ENCODE data around the gene TIMM21.

TIMM21 gene, protein sequence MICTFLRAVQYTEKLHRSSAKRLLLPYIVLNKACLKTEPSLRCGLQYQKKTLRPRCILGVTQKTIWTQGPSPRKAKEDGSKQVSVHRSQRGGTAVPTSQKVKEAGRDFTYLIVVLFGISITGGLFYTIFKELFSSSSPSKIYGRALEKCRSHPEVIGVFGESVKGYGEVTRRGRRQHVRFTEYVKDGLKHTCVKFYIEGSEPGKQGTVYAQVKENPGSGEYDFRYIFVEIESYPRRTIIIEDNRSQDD

DNA sequence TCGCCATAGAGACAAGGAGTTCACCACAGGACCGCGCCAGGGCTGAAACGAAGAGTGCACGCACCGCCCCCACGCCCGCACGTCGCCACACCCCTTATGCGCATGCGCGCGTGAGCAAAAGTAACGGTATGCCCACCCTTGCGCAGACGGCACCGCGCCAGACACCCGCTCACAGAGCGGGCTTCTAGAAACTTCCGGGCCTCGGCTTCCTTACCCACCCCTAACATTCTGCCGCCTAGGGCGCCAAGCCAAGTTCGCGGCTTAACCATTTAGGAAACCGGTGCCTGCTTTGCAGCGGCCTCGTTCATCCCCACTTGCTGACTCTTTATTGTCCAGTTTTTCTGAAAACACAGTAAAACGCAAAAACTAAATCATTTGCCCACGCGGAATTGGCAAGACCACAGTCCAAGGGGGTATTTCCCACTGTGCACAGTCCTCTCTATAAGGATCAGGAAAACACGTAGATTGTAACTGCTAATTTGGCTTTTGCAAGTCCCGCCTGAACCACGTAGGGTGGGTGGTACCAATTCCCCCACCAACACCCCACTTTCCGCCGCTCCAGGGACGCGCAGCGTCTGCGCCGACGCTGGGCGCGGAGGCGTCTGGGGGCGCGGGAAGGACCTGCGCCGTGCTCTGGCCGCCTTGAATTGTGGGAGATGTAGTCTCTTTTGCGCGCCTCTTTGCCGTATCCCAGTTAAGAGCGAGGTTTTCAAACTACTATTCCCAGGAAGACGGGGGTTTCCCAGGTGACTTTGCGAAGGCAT lies at the start of gene TIMM21, which contains the start of gene FBXO15:
Gene TIMM21 (plus strand): TSS at position 745 of the 764 bp plus-strand sequence. CDS start 286 bp downstream, outside the sequence.
Gene FBXO15 (minus strand): TSS at position 56 of the 764 bp plus-strand sequence. CDS start 49 bp downstream, at position 7.
- FAIRE-seq = peak; percentile 92

DNA sequence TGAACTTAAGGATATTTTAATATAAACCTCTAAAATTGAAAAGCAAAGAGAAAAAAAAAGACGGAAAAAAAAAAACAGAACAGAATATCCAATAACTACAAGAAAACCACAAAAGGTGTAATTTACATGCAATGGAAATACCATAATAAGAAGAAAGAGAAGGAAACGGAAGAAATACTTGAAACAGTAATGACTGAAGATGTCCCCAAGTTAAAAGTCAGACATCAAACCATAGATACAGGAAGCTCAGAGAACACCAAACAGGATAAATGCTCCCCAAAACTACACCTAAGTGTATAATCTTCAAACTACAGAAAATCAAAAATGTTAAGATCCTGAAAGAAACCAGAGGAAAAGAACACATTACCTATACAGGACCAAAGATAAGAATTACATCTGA lies 39.9 kb upstream of the TIMM21 start:
- no peak for FAIRE-seq

More for the DNA sequence above, at the start of gene TIMM21, which contains the start of gene FBXO15:
- peak; percentile 76 for DNase-seq (ENCODE audit: insufficient read length, low spot score)

DNA sequence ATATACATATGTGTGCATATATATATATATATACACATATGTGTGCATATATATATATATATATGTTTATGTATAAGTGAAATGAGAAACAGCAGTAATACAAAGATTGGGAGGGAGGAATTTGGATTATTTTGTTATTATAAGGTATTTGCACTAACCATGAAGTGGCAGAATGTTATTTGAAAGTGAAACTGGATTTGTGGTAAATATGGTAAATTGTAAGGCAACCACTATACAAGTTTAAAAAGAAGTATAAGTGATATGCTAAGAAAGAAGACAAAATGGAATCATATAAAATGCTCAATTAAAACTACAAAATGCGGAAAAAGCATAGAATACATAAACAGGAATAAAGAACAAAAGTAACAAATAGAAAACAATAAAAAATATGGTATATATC lies 38.2 kb upstream of the TIMM21 start:
- DNase-seq (ENCODE audit: insufficient read length, low spot score) (no peak), FAIRE-seq (no peak)

More for the DNA sequence above, 39.9 kb upstream of the TIMM21 start:
- DNase-seq (ENCODE audit: insufficient read length, low spot score) = no peak

DNA sequence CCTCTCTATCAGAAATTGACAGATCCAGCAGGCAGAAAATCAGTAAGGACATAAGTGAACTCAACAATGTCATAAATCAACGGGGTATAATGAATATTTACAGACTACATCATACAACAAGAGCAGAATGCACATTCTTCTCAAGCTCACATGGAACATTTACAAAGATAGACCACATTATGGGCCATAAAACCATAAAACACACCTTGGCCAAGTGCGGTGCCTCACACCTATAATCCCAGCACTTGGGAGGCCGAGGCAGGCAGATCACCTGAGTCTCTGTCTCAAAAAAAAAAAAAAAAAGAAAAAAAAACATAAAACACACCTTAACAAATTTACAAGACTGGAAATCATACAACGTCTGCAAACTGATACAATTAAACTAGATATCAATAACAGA lies 37.3 kb upstream of the TIMM21 start:
- FAIRE-seq (no peak), DNase-seq (ENCODE audit: insufficient read length, low spot score) (no peak)

DNA sequence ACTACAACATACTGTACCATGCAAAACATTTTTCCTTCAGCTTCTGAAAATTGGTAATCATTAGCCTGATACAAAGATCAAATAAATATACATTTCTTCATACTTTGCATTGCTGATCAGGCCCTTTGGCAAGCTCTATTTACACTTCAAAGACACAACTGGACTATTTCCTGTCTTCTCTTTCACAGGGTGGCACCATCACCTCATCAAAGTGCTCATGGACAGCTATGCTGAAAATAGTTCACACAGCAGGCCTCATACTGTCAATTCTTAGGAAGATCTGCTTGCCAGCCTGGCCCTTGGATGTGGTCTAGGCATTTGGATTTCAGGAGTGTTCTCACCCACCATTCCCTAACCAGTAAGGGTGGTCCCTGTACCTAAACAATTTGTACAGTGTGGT lies 34.6 kb upstream of the TIMM21 start:
- no peak for FAIRE-seq

DNA sequence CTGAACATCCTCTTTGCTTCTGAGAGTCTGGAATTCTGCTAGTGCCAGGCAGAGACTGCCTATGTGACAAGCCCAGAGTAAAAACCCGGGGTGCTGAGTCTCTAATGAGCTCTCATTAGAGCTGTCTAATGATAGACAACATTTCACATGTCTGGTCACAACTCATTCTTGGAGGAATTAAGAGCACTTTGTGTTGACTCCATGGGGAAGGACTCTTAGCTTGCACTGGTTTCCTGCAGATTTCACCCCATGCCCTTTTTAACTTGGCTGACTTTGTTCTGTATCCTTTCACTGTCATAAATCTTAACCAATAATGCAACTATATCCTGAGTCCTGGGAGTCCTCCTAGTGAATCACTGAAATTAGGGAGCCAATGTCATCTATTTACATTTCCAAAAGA lies 34.2 kb upstream of the TIMM21 start:
- FAIRE-seq (no peak), DNase-seq (ENCODE audit: insufficient read length, low spot score) (no peak)

More for the DNA sequence above, 34.6 kb upstream of the TIMM21 start:
- no peak for DNase-seq (ENCODE audit: insufficient read length, low spot score)

DNA sequence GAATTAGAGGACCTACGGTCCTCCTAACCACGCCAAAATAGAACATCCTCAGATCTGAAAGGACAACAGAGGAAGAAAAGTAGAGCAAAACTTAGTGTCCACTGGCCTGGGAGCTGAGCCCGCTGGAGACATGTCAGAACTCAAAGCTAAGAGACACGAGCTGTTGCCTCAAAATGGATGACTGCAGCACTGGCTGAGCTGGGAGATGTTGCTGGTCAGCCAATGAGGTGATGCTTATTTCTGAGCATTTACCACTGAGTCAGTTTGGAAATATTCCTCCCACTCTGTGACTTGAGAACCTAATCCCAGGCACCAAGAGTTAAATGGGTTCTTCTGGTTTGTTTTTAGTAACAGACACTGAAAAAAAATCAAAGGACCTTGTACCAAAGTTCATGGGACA lies 33.3 kb upstream of the TIMM21 start:
- DNase-seq (ENCODE audit: insufficient read length, low spot score) (no peak), FAIRE-seq (no peak)

DNA sequence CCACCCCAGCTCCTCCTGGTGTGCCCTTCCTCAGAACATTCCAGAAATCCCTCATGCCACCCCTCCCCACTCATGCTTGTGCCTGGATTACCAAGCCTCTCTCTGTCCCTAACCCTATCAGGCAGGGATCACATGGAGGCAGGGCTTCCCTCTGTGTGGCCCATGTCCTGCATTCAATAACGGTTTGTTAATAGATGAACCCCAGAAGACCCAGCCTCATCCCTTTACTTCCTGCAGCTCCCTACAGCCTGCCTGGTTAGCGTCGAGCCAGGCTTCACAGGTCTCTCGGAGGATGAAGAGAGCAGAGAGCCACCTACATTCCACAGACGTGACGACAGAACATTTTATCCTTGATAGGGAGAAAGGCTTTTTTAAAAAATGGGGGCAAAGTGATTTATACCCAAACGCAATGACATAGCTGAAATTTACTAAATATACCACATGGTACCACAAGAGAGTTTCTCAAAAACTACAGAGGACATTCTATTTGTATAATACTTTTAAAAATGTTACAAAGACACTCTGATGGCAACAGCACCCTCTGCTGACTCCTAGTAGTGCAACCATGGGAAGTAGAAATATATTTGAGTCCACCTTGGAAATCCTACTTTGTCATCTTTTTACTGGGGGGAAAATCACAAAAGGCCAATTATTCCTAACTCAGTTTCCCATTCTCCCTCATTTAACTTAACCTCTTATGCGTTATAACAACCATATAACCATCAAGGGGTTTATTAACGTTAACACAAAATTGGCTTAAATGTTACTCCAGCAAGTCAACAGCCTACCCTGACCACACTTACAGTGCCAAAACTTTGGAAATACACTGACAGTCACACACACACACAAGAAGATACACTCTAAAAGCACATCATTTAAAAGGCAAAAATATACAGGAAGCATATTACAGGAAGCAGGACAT lies 31.4 kb upstream of the TIMM21 start:
- no peak for FAIRE-seq
- DNase-seq (ENCODE audit: insufficient read length, low spot score) = no peak

DNA sequence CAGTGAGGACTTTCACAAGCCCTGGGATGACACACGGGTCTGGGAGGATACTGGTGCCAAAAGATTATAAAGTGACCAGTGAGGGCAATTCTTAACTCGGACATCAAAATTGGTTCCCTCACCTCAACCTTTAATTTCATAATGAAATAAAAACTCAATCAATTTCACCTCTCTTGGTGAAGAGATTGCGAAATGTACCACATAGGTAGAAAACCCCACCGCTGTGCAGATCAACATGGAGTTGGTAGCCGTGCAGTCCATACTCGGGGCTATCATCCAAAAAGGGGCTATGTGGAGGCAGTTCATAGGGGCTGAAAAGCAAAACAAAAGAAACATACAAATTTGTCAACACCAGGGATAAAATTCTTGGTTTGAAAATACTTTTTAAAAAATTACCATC lies 25.1 kb upstream of the TIMM21 start:
- no peak for FAIRE-seq
- no peak for DNase-seq (ENCODE audit: insufficient read length, low spot score)

DNA sequence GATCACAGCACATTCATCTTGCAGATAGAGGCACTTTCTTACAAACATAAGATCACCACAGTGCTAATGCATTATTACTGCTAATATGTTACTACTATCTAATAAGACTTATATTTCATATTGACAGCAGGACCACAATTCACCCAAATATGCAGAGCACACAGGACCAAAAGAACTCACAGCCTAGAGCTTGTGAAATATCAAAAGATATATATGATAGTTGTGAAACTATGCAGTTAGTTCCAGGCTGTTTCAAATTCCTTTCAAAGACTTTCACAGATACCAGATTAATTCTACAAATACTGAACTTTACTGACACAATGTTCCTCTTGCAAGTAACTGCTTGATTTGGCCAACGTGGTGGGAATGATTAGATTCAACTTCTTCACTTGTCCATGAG lies 23.7 kb upstream of the TIMM21 start:
- no peak for DNase-seq (ENCODE audit: insufficient read length, low spot score)
- no peak for FAIRE-seq

DNA sequence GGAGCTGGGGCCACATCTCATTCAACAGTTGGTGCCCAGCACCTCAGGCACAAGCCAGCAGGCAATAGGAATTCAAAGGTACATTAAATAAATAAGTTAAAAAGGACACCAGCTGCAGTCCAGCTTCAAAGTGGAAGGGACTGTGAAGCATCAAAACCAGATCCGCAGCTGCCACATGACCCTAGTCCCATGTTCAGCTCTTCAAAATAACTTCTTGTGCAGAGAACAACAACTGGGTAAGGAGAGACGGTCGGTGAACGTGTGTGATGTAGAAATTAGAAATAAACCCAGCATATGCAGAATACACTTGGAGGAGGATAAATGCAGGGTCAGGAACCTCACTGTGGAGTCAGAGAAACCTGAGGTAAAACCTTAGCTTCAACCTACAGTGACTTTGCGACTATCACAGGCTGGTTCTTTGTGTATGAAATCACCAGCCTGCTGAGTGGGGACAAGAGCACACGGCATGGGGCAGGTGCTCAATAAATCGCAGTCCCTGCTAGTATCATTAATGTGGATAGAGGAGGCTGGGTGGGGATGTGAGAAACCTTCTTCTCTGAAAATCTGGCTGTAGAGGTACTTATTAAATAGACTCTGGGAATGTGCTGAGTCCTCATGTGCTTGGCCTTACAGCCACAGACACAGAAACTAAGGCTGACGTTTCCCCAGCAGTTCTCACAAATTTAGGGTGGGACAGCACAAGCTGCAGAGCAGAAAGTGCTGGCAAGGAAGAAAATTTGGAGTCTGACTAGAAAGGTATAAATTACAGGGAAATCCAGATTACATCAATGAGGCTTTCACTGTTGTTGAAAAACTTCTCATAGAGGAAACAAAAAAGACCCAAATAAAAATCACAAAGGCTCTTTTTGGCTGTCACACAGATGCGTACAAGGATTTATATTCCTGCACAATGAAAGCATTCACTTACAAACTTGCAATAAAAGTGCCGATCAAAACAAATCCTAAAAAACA lies 21.4 kb upstream of the TIMM21 start:
- FAIRE-seq = no peak
- DNase-seq (ENCODE audit: insufficient read length, low spot score) = no peak

DNA sequence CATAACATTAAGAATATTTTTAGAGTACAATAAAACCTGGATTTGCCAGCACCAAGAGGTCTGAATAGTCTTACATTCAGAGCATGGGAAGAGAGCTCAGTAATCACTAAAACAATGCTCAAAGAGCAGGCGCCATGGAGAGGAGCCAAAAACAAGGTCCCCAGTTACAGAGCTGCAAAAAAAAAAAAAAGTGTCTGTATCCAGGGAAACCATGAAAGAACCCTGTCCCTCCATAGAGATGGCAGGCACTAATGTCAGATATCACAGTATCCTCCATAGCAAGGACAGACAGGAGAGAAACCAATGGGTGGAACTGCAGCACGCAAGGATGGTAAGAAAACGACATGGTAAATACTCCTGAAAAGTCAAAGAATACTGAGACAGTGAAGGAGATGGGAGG lies 20.2 kb upstream of the TIMM21 start:
- FAIRE-seq = no peak
- no peak for DNase-seq (ENCODE audit: insufficient read length, low spot score)

DNA sequence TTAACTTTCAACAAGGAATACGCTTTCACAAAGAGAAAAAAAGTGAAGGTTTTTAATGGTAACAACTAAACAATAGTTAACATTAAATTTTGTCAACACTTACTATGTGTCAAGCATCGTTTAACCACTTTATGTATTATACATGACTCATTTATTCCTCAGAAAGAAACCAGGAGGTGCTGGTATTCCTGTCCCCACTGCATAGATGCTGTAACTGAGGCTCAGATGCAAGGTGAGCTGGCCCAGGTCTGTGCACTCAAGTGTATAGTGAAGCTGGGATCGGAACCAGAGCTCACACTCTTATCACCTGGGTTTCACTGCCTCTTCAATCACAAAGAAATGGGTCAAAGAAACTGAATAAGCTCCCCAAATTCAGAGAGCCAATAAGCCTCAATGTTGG lies 17.2 kb upstream of the TIMM21 start:
- FAIRE-seq = no peak

DNA sequence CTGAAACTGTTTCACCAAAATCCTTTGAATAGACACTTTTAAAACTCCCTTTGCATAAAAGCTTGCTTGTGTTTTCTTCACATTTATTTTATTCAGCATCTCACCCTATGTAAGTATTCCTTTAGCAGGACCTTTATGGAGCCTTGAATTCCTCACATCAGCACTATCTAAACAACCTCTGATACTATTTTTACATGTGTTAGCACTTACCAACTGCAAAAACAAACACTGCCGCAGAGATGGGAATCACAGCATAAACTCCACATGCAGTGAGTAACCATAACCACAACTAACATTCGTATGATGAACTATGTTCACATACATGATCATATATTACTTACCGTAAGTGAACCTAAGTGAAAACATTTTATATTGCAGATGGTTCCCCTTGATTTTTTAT lies 16.1 kb upstream of the TIMM21 start:
- DNase-seq (ENCODE audit: insufficient read length, low spot score) (no peak), FAIRE-seq (no peak)

More for the DNA sequence above, 17.2 kb upstream of the TIMM21 start:
- no peak for DNase-seq (ENCODE audit: insufficient read length, low spot score)

DNA sequence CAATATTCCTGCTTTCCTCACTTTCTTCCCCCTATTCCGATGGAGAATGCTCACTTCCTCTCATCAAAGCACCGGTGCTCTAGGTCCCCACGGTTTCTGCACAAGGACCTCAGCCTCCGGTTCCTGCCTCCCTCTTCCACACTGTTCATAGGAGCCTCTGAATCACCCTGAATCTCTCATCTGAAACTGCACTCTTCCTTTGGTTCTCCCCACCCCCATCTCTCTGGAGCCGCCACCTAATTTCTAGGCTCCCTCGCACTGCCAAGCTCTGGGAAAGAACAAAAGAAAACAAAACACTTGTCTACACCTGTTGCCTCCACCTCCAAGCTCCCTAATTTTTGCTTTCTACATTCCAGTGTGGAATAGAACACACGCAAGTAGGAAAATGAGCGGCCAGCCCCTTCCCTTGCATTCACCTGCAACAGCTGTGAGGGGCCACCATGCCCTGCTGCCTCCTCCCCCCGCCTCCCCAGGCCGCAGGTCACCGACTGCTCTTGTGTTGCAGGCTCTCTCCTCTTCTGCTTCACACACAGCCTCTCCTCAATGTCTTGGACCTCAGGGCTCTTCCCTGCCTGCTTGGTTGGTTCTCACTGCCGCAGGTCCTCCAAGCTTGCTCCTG lies 10.3 kb upstream of the TIMM21 start:
- FAIRE-seq = no peak

DNA sequence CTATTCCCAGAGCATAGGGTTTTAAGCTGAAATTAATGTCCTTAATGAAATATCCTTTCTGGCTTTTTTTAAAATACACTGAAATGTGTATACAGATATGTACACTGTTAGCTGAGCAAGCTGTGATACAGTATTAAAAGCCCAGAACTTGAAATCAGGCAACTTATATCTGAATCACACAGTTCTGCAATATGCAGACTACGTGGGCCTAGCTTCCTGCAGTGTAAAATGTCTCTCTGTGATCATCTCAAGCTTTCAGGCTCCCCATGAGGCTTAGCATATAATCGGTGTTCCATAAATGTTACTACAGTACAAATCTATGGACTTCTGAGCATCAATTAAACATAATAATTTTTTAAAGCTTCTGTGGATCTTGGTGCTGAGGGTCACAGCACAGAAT lies 8.9 kb upstream of the TIMM21 start:
- FAIRE-seq = no peak
- no peak for DNase-seq (ENCODE audit: insufficient read length, low spot score)

More for the DNA sequence above, 10.3 kb upstream of the TIMM21 start:
- no peak for DNase-seq (ENCODE audit: insufficient read length, low spot score)

DNA sequence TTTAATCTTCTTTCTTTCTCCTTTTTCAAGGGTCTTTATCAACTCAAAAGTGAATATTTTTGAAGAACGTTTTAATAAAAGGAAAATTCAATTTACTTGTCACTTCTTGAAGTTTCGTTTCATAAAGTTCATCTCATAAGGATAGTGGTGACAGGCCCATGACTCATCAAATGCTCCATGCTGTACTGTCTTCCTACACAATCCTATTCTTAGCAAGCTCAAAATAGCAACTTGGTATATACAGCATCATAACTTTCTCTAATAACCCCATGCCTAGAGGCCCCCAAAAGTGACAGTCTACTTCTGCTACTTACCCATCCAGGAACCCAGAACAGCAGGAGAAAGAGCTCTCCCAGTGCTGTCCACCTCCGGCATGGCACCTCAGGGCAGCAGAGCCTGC lies 8.4 kb upstream of the TIMM21 start:
- no peak for DNase-seq (ENCODE audit: insufficient read length, low spot score)
- no peak for FAIRE-seq

DNA sequence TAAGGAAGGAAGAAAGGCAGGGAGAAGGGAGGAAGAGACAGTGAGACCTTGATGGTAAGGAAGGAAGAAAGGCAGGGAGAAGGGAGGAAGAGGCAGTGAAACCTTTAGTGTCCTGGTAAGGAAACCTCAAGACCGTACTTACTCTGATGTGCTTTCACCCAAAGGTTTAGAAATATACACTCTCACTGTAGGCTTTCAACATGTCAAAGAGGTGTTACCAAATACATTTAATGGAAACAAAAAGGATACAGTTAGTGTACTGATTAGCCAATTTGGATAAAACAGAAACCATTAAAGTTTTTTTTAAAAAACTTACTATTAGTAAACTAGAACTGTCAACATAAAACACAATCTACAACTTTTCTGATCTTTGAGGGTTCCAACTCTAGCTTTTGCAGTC lies 7.7 kb upstream of the TIMM21 start:
- FAIRE-seq = no peak
- DNase-seq (ENCODE audit: insufficient read length, low spot score) = no peak

DNA sequence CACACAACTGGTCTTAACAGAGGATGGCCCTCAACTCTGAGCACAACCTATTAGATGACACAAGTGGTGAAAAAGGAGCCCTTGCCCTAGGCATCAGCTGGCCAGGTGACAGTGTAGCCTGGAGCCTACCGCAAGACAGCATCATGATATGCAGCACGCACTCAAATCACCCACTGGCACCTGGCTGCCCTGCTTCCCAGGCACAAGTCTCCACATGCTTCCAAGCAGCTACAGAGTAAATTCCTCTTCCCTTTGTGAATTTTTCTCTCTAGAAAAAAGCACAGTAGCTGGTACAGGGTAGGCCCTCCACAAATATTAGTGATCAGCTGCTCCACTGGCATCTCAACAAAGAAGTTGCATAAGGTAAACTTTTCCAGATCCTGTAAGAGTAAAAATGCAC lies 6.7 kb upstream of the TIMM21 start:
- DNase-seq (ENCODE audit: insufficient read length, low spot score) (no peak), FAIRE-seq (no peak)
